HL-60 (cell line): Measurements from ENCODE around the gene PRDM16.

Source experiments
- DNase-seq, 2 experiments: peaks; one replicate each; pipeline ENCODE4 v3.0.0-alpha.2; 2010 to 2020; ENCODE audit warnings: low read depth in 1 of 2, low spot score in 1 of 2
- H3K27ac ChIP-seq: fragments of 250-450 bp; sonication (Bioruptor Pico); replicated peaks from 2 replicates; pipeline ENCODE4 v1.5.1; 2020; ENCODE audit warnings: mild to moderate bottlenecking, moderate library complexity
- H3K27me3 ChIP-seq: fragments of 250-450 bp; sonication (Bioruptor Pico); 2 replicates; pipeline ENCODE4 v1.5.1; 2021; ENCODE audit warnings: mild to moderate bottlenecking, moderate library complexity; ENCODE audit not compliant: insufficient read depth, poor library complexity, severe bottlenecking
- H3K4me3 ChIP-seq: replicated peaks from 2 replicates; pipeline ENCODE4 v1.5.1; 2011; ENCODE audit warnings: mild to moderate bottlenecking, control low read depth, low read length; ENCODE audit not compliant: insufficient read depth
- GABPA ChIP-seq: IDR thresholded peaks from 2 replicates; pipeline ENCODE4 v1.6.1; 2012; ENCODE audit warnings: low read depth
- POLR2AphosphoS5 ChIP-seq: IDR thresholded peaks from 2 replicates; pipeline ENCODE4 v1.6.1; 2012; ENCODE audit warnings: low read depth
- SPI1 ChIP-seq: IDR thresholded peaks from 2 replicates; pipeline ENCODE4 v1.6.1; 2012; ENCODE audit warnings: low read depth, mild to moderate bottlenecking, borderline replicate concordance
- TF ChIP-seq, protein P1 (sequence below): IDR thresholded peaks from one replicate; pipeline ENCODE4 v1.5.1; 2011; ENCODE audit warnings: low read length, control low read depth, inconsistent platforms; ENCODE audit not compliant: insufficient read depth
- TF ChIP-seq, protein P2 (sequence below): IDR thresholded peaks from 2 replicates; pipeline ENCODE4 v1.6.1; 2012; ENCODE audit warnings: low read depth; ENCODE audit not compliant: insufficient replicate concordance

Gene PRDM16

DNA sequence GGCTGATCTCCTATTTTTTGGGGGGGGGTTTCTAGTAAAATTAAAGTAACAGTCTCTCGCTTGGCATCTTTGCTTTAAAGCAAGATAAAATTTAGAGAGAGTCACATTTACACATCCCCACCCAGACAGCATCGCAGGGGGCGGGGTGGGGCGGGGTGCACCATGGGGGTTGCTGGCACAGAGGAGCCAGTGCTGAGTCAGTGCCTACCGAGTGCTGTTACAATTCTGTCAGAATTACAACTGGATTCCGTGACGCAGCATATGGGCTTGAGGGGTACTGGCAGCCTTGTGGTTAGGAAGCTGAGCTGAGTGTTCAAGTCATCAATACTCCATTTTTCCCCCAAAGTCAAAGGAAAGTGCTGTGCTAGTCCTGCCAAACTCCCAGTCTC, 175.9 kb downstream of the PRDM16 start:
- Histone ChIP-seq H3K4me3 (no peak overlapping the region), H3K27me3 (peaks cover 4% of the 10 kb centered on the region), H3K27ac (no peak overlapping the region)
- TF ChIP-seq SPI1 (no peak), POLR2AphosphoS5 (no peak), GABPA (no peak)
- TF ChIP-seq, protein P1, sequence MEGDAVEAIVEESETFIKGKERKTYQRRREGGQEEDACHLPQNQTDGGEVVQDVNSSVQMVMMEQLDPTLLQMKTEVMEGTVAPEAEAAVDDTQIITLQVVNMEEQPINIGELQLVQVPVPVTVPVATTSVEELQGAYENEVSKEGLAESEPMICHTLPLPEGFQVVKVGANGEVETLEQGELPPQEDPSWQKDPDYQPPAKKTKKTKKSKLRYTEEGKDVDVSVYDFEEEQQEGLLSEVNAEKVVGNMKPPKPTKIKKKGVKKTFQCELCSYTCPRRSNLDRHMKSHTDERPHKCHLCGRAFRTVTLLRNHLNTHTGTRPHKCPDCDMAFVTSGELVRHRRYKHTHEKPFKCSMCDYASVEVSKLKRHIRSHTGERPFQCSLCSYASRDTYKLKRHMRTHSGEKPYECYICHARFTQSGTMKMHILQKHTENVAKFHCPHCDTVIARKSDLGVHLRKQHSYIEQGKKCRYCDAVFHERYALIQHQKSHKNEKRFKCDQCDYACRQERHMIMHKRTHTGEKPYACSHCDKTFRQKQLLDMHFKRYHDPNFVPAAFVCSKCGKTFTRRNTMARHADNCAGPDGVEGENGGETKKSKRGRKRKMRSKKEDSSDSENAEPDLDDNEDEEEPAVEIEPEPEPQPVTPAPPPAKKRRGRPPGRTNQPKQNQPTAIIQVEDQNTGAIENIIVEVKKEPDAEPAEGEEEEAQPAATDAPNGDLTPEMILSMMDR: no peak
- TF ChIP-seq, protein P2, sequence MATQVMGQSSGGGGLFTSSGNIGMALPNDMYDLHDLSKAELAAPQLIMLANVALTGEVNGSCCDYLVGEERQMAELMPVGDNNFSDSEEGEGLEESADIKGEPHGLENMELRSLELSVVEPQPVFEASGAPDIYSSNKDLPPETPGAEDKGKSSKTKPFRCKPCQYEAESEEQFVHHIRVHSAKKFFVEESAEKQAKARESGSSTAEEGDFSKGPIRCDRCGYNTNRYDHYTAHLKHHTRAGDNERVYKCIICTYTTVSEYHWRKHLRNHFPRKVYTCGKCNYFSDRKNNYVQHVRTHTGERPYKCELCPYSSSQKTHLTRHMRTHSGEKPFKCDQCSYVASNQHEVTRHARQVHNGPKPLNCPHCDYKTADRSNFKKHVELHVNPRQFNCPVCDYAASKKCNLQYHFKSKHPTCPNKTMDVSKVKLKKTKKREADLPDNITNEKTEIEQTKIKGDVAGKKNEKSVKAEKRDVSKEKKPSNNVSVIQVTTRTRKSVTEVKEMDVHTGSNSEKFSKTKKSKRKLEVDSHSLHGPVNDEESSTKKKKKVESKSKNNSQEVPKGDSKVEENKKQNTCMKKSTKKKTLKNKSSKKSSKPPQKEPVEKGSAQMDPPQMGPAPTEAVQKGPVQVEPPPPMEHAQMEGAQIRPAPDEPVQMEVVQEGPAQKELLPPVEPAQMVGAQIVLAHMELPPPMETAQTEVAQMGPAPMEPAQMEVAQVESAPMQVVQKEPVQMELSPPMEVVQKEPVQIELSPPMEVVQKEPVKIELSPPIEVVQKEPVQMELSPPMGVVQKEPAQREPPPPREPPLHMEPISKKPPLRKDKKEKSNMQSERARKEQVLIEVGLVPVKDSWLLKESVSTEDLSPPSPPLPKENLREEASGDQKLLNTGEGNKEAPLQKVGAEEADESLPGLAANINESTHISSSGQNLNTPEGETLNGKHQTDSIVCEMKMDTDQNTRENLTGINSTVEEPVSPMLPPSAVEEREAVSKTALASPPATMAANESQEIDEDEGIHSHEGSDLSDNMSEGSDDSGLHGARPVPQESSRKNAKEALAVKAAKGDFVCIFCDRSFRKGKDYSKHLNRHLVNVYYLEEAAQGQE: no peak
- DNase-seq: no peak

DNA sequence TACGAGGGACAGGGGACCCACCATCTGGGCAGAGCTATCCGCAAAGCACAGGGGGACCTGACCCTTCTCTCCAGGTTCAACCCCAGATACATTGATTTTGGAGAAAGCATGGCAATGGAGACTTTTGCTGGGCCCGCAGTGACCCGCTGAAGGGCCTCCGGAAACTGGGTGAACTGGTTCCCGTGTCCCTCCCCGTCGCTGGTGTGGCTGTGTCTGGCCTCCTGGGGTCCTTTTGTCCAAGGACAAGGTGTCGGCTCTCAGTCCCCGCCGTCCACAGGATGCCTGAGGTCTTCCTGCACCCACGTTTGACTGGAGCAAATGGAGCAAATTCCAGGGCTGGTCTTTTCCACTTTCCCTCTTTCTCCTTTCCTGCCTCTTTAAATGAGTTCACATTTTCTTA, 176.3 kb downstream of the PRDM16 start:
- H3K4me3 ChIP-seq: no peak overlapping the region
- TF ChIP-seq GABPA (no peak), POLR2AphosphoS5 (no peak), SPI1 (no peak)
- TF ChIP-seq, protein P2: no peak
- TF ChIP-seq, protein P1: no peak
- H3K27ac ChIP-seq: no peak overlapping the region
- H3K27me3 ChIP-seq: peaks cover 4% of the 10 kb centered on the region
- DNase-seq: no peak

DNA sequence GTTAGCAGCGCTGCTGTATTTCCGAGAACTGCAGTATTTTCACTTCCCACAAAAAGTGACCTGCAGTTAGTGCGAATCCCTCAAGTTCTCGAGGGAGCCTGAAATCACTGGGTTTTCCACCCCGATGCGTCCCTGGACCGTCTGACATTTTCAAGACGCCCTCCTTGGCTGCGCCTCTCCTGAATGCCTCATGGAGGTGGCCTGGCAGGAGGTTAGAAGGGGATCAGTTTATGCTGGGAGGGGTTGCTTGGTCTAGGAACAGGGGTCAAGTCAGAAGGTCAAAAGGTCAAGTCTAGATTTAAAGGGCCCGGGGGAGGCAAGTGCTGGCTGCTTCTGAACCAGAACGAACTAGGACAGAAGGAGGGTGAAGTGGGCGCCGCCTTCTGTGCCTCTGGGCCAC, 176.8 kb downstream of the PRDM16 start:
- Histone ChIP-seq H3K4me3 (no peak overlapping the region), H3K27ac (no peak overlapping the region), H3K27me3 (peaks cover 4% of the 10 kb centered on the region)
- DNase-seq: no peak
- TF ChIP-seq, protein P2: no peak
- TF ChIP-seq, protein P1: no peak
- TF ChIP-seq GABPA (no peak), SPI1 (no peak), POLR2AphosphoS5 (no peak)
